K562 (cell line): ENCODE data around the gene ZC3H10. TPM values are rescaled to one million over a fixed set of nuclear protein-coding genes. Genes with fewer than 3 reads are reported as not detected.

ENCODE experiments used
- ATAC-seq: fragments of 200-7000 bp; cut with Tn5 transposase; 3 replicates; pipeline ENCODE4 v1.9.1; 2020; ENCODE audit warnings: moderate library complexity
- BruUV-seq: library from RNA; stranded (reverse); fragments of 400-500 nt; replicated peaks from 2 replicates; lab custom pipeline; 2021; lab: Mats Ljungman, UMichigan
- CTCF ChIA-PET: fragments of 300-600 bp; formaldehyde crosslinking; extraction: SDS; loops from one replicate; lab custom pipeline; 2021; ENCODE audit warnings: low intra/inter-chr PET ratio; lab: Yijun Ruan, JAX
- POLR2A ChIA-PET: fragments of 300-600, 350-650 bp; sonication (Branson Sonifier 250); formaldehyde crosslinking; extraction: SDS; loops from one replicate; lab custom pipeline; 2021; ENCODE audit warnings: antibody characterized with exemption, inconsistent platforms; lab: Yijun Ruan, JAX
- DNase-seq, 4 experiments: peaks; one replicate each; pipeline versions ENCODE4 v3.0.0 to v3.0.0-alpha.2; 2011 to 2018; ENCODE audit warnings: low spot score in 3 of 4, mixed read lengths in 3 of 4; ENCODE audit errors: extremely low read depth in 1 of 4
- FAIRE-seq: peaks from 2 replicates; lab custom pipeline; 2011; peaks lifted over from hg19 to GRCh38; lab: Jason Lieb, UNC
- H2AFZ ChIP-seq: 2 replicates; pipeline ENCODE4 v1.6.0; 2011; ENCODE audit warnings: low read depth, low read length, control low read depth, inconsistent platforms
- H3K27ac ChIP-seq: fragments of 200-600 bp; 3 replicates; pipeline ENCODE4 v1.8.0; 2011; ENCODE audit warnings: low read depth, mild to moderate bottlenecking, control low read depth, inconsistent platforms, low read length, moderate library complexity, mixed read lengths; ENCODE audit errors: extremely low read depth
- H3K27me3 ChIP-seq, 2 experiments: fragments of 300-600 bp in 1 of 2; 2 replicates in 1 of 2; 3 replicates in 1 of 2; pipeline versions ENCODE4 v1.6.0 to v1.8.0; 2011; ENCODE audit warnings: inconsistent platforms in 2 of 2, low read length in 2 of 2, mild to moderate bottlenecking in 1 of 2, mixed read lengths in 1 of 2, moderate library complexity in 1 of 2; ENCODE audit not compliant: control insufficient read depth in 2 of 2, insufficient read depth in 2 of 2
- H3K36me3 ChIP-seq: fragments of 300-600 bp; 3 replicates; pipeline ENCODE4 v1.8.0; 2011; ENCODE audit warnings: mild to moderate bottlenecking, low read length, inconsistent platforms; ENCODE audit not compliant: control insufficient read depth, insufficient read depth
- H3K4me1 ChIP-seq, 2 experiments: fragments of 200-600 bp in 1 of 2; replicated peaks in 1 of 2; 2 replicates in 1 of 2; 3 replicates in 1 of 2; pipeline versions ENCODE4 v1.5.1 to v1.8.0; 2011; ENCODE audit warnings: inconsistent platforms in 2 of 2, low read length in 2 of 2, mild to moderate bottlenecking in 1 of 2, mixed read lengths in 1 of 2, moderate library complexity in 1 of 2; ENCODE audit not compliant: control insufficient read depth in 2 of 2, insufficient read depth in 2 of 2
- H3K4me2 ChIP-seq: 2 replicates; pipeline ENCODE4 v1.6.1; 2011; ENCODE audit warnings: low read length, control low read depth, inconsistent platforms, mixed read lengths; ENCODE audit not compliant: insufficient read depth
- H3K4me3 ChIP-seq: fragments of 200-600 bp; sonication (generic), shearing (Covaris generic); 2 replicates; pipeline ENCODE4 v1.5.1; 2016; ENCODE audit warnings: control low read depth, inconsistent platforms
- H3K79me2 ChIP-seq: fragments of 200-600 bp; 3 replicates; pipeline ENCODE4 v1.8.0; 2011; ENCODE audit warnings: low read length, inconsistent platforms; ENCODE audit not compliant: control insufficient read depth, insufficient read depth
- H3K9ac ChIP-seq, 2 experiments: 2 replicates each; pipeline versions ENCODE4 v1.6.0 to v1.6.1; 2011; ENCODE audit warnings: low read depth in 2 of 2, low read length in 2 of 2, control low read depth in 1 of 2, inconsistent platforms in 1 of 2, mild to moderate bottlenecking in 1 of 2, mixed read lengths in 1 of 2; ENCODE audit not compliant: insufficient read depth in 1 of 2
- H3K9me1 ChIP-seq: one replicate; pipeline ENCODE4 v1.6.0; 2011; ENCODE audit warnings: inconsistent platforms, mild to moderate bottlenecking, low read length, moderate library complexity; ENCODE audit not compliant: control insufficient read depth, insufficient read depth
- H3K9me3 ChIP-seq: replicated peaks from 2 replicates; pipeline ENCODE4 v1.5.1; 2011; ENCODE audit warnings: low read depth, low read length, inconsistent platforms; ENCODE audit not compliant: control insufficient read depth, insufficient read depth
- H4K20me1 ChIP-seq: replicated peaks from 2 replicates; pipeline ENCODE4 v1.6.1; 2011; ENCODE audit warnings: low read length, inconsistent platforms, mixed read lengths; ENCODE audit not compliant: control insufficient read depth, insufficient read depth
- DACH1 ChIP-seq: fragments of 450-650 bp; IDR thresholded peaks from 2 replicates; pipeline ENCODE4 v1.6.1; 2018; ENCODE audit not compliant: partially characterized antibody
- HDGF ChIP-seq: fragments of 450-650 bp; IDR thresholded peaks from 2 replicates; pipeline ENCODE4 v1.6.1; 2016
- JUNB ChIP-seq: fragments of 450-650 bp; formaldehyde crosslinking; conservative IDR thresholded peaks from 2 replicates; pipeline ENCODE4 v1.4.0; 2020; ENCODE audit warnings: mild to moderate bottlenecking
- MXI1 ChIP-seq: IDR thresholded peaks from 2 replicates; pipeline ENCODE4 v1.6.1; 2011; ENCODE audit warnings: low read depth, mild to moderate bottlenecking, improper control_type of control experiment, low read length
- NBN ChIP-seq: fragments of 450-650 bp; IDR thresholded peaks from 2 replicates; pipeline ENCODE4 v1.6.1; 2016; ENCODE audit warnings: low read depth, mild to moderate bottlenecking
- NFRKB ChIP-seq: fragments of 450-650 bp; IDR thresholded peaks from 2 replicates; pipeline ENCODE4 v1.6.1; 2016; ENCODE audit warnings: low read depth
- NR2C1 ChIP-seq, 2 experiments: fragments of 450-650 bp; IDR thresholded peaks; 2 replicates each; pipeline ENCODE4 v1.6.1; 2017; ENCODE audit warnings: mild to moderate bottlenecking in 2 of 2, antibody characterized with exemption in 1 of 2, inconsistent platforms in 1 of 2, missing compliant biosample characterization in 1 of 2, missing genetic modification characterization in 1 of 2
- PATZ1 ChIP-seq: fragments of 250-450 bp; sonication (Bioruptor Pico); IDR thresholded peaks from 2 replicates; pipeline ENCODE4 v1.5.0; 2020; ENCODE audit warnings: mild to moderate bottlenecking, borderline replicate concordance
- PHF21A ChIP-seq: fragments of 450-650 bp; IDR thresholded peaks from 2 replicates; pipeline ENCODE4 v1.6.1; 2017; ENCODE audit warnings: low read depth, borderline replicate concordance
- PPARD ChIP-seq: fragments of 250-450 bp; sonication (Bioruptor Pico); IDR thresholded peaks from 2 replicates; pipeline ENCODE4 v1.8.0; 2022; ENCODE audit warnings: inconsistent platforms, mild to moderate bottlenecking, moderate library complexity
- PTRF ChIP-seq: fragments of 450-650 bp; IDR thresholded peaks from 2 replicates; pipeline ENCODE4 v1.6.1; 2016; ENCODE audit warnings: mild to moderate bottlenecking, missing genetic modification characterization, missing compliant biosample characterization
- RAD21 ChIP-seq, 2 experiments: fragments of 250-450 bp in 1 of 2; fragments of 450-650 bp in 1 of 2; sonication (Bioruptor Pico) in 1 of 2; formaldehyde crosslinking in 1 of 2; IDR thresholded peaks in 1 of 2; conservative IDR thresholded peaks in 1 of 2; 2 replicates each; pipeline versions ENCODE4 v1.4.0 to v1.8.0; 2020 to 2022; ENCODE audit warnings: mild to moderate bottlenecking in 2 of 2, moderate library complexity in 1 of 2
- THRB ChIP-seq: fragments of 450-650 bp; formaldehyde crosslinking; conservative IDR thresholded peaks from 2 replicates; pipeline ENCODE4 v1.4.0; 2022; ENCODE audit warnings: mild to moderate bottlenecking, missing genetic modification characterization
- ZBTB7A ChIP-seq: IDR thresholded peaks from 2 replicates; pipeline ENCODE4 v1.6.1; 2011; ENCODE audit warnings: low read depth, mild to moderate bottlenecking, low read length, moderate library complexity, borderline replicate concordance; ENCODE audit not compliant: control insufficient read depth
- ZHX1 ChIP-seq: fragments of 150-350 bp; conservative IDR thresholded peaks from 2 replicates; pipeline ENCODE4 v1.6.1; 2014; ENCODE audit warnings: low read length
- ZNF347 ChIP-seq: fragments of 450-650 bp; formaldehyde crosslinking; IDR thresholded peaks from 2 replicates; pipeline ENCODE4 v1.4.0; 2020; ENCODE audit warnings: low read depth, mild to moderate bottlenecking, moderate library complexity
- WGBS: fragments of 100-300 bp; shearing (Covaris generic); methylation state at CpG from one replicate; pipeline ENCODE4 v1.1.6; 2016; ENCODE audit warnings: low coverage, mixed read lengths; ENCODE audit not compliant: insufficient coverage; ENCODE audit errors: missing lambda C conversion rate; 5-methylcytosine and 5-hydroxymethylcytosine counted together
- in situ Hi-C: fragments of 300-500 bp; cut with MboI; formaldehyde crosslinking; loops from 4 replicates; pipeline ENCODE4 v1.15.0; 2018; ENCODE audit warnings: inconsistent platforms, mixed read lengths
- intact Hi-C: fragments of 100-400 bp; cut with micrococcal nuclease; formaldehyde crosslinking; loops from 2 replicates; pipeline ENCODE4 v1.14.2; 2022
- polyA plus RNA-seq, 8 experiments: library from polyadenylated mRNA; depleted of rRNA in 4 of 8; stranded (reverse) in 5 of 8; unstranded in 3 of 8; fragments of >200 nt; fragmentation: Nextera tagmentation in 2 of 8; fragmentation: Illumina TruSeq in 1 of 8; extraction: Ambion mirVana in 2 of 8; extraction: Trizol in 1 of 8; gene quantifications; 2 replicates each; pipeline versions ENCODE4 v1.2.1 to v1.2.3, GENCODE V29; 2011 to 2014; ENCODE audit warnings: inconsistent platforms in 1 of 8, missing spikeins in 1 of 8
- total RNA-seq, 7 experiments: library from RNA; depleted of rRNA in 6 of 7; stranded (reverse); fragments of >200 nt in 6 of 7; fragmentation: Illumina TruSeq in 2 of 7; extraction: Trizol in 2 of 7; gene quantifications; 2 replicates each; pipeline versions ENCODE4 v1.2.1 to v1.2.3, GENCODE V29; 2011 to 2021; ENCODE audit warnings: low replicate concordance in 1 of 7

The ZC3H10 gene
- total and polyA plus RNA-seq, 9 of the 15 experiments (the other 6 are each of a cell fraction or from before 2014, with no cell fraction given), result 0.31 to 4.1 (median 1.6) TPM

DNA sequence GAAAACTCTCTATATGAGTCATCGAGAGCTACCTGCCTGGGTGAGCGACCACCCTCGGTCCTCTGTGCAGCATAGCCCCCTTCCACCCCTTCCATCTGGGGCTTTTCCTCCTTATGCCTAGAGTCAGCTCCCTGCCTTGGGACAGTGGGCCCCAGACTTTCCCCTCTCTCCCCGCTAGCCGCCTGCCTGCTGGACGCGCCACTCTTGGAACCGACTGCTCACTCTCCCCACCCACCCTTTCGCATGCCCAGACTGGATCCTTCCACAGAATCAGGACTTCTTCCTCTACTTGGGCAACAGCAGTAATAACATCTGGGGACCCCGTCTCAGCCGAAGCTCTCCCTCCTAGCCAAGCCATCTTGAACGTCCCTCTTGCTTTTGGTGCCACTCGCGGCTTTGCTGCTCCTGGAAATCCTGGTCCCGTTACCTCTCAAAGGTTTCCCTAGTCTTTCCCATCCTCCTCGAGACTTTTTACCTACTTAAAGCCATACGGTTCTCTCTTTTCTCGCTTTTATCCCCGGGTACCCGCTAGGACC is 10.7 kb downstream of the ZC3H10 start:
- peak; percentile 2 for ATAC-seq
- Histone ChIP-seq H3K36me3 (peaks cover 43% of the 10 kb centered on the region), H3K9ac (peak overlapping the region; percentile 96 to 98), H3K9me3 (no peaks in the 10 kb centered on the region), H2AFZ (peak overlapping the region; percentile 34; the same call in 1 of the 2 replicates), H3K27me3 (no peaks in the 10 kb centered on the region), H3K79me2 (peaks cover 55% of the 10 kb centered on the region), H3K9me1 (peaks cover 6% of the 10 kb centered on the region), H3K4me2 (peak overlapping the region; percentile 98), H3K4me1 (peaks cover 31 to 44% of the 10 kb centered on the region in 2 experiments), H3K4me3 (peak overlapping the region; percentile 92), H4K20me1 (peaks cover 5% of the 10 kb centered on the region), H3K27ac (peak overlapping the region; percentile 93)
- CTCF ChIA-PET, result no interaction called here
- DNase-seq, result peak in 2 of 4 experiments; percentile 33 to 35
- intact Hi-C loops (no loop called here), in situ Hi-C loops (loop anchor here (5.0 to 10.0 kb wide), 2 partner anchors 59 to 336 kb away; partner anchors contain the start of genes SMARCC2 and SPRYD4)
- no TSS peak for BruUV-seq
- 0% methylated on average over 20 of the region's 20 CpGs for WGBS
- POLR2A ChIA-PET, result interaction anchor here (0.6 to 5.6 kb wide), 15 partner anchors 9 to 510 kb away, joined by 3 to 85 read pairs (median 7); partner anchors contain the start of genes MYL6, PA2G4, RNF41 and RPL41
- FAIRE-seq, result no peak
- no peak for TF ChIP-seq JUNB (CRISPR knock-in tag)
- TF ChIP-seq DACH1, result no peak
- TF ChIP-seq ZBTB7A, result peak; percentile 53; the same call in 1 of the 2 replicates
- TF ChIP-seq PTRF (tag), result no peak
- TF ChIP-seq PATZ1, result no peak
- TF ChIP-seq NBN, result no peak
- 0 out of 2 replicates have a peak, but pooled peaks have one; percentile 1 for TF ChIP-seq NFRKB
- no peak for TF ChIP-seq ZNF347 (CRISPR knock-in tag)
- no peak for TF ChIP-seq PHF21A
- TF ChIP-seq HDGF, result no peak
- 0 out of 2 replicates have a peak, but pooled peaks have one; percentile 42 for TF ChIP-seq MXI1
- no peak for TF ChIP-seq RAD21 (CRISPR knock-in tag; conservative IDR thresholded peaks at IDR 0.05 in 1 of 2, IDR thresholded peaks at IDR 0.05 in 1 of 2)
- TF ChIP-seq NR2C1 (IDR thresholded peaks at IDR 0.05), result no peak
- TF ChIP-seq NR2C1 (tag; IDR thresholded peaks at IDR 0.05), result no peak
- TF ChIP-seq PPARD (CRISPR knock-in tag), result no peak
- TF ChIP-seq THRB (CRISPR knock-in tag), result peak; percentile 58; the same call in 1 of the 2 replicates
- no peak for TF ChIP-seq ZHX1
